HepG2 (cell line): ENCODE results near the gene EI24. TPM values are rescaled to one million over a fixed set of nuclear protein-coding genes. Genes with fewer than 3 reads are reported as not detected.

Source experiments
- AFF4 ChIP-seq: sonication (generic); formaldehyde crosslinking; IDR thresholded peaks from 2 replicates; pipeline ENCODE4 v1.4.0; 2020; ENCODE audit warnings: missing genetic modification reagents
- BORCS8-MEF2B ChIP-seq: sonication (generic); formaldehyde crosslinking; IDR thresholded peaks from 2 replicates; pipeline ENCODE4 v1.8.0; 2022; ENCODE audit warnings: mild to moderate bottlenecking, missing genetic modification reagents
- ERF ChIP-seq: IDR thresholded peaks from 2 replicates; pipeline ENCODE4 v1.6.1; 2018; ENCODE audit warnings: missing biosample characterization, missing genetic modification reagents
- GATA4 ChIP-seq: sonication (generic); IDR thresholded peaks from 2 replicates; pipeline ENCODE4 v1.6.1; 2016; ENCODE audit warnings: antibody characterized with exemption, low read depth, borderline replicate concordance
- HHEX ChIP-seq: IDR thresholded peaks from 2 replicates; pipeline ENCODE4 v1.6.1; 2016; ENCODE audit warnings: control low read depth
- HOXA7 ChIP-seq: sonication (generic); formaldehyde crosslinking; IDR thresholded peaks from 2 replicates; pipeline ENCODE4 v1.8.1; 2022; ENCODE audit warnings: mild to moderate bottlenecking, missing genetic modification reagents, moderate library complexity
- MAF1 ChIP-seq: sonication (generic); formaldehyde crosslinking; IDR thresholded peaks from 2 replicates; pipeline ENCODE4 v1.5.0; 2020; ENCODE audit warnings: missing genetic modification reagents, borderline replicate concordance
- MTF1 ChIP-seq: sonication (generic); formaldehyde crosslinking; IDR thresholded peaks from 2 replicates; pipeline ENCODE4 v1.5.0; 2020; ENCODE audit warnings: missing genetic modification reagents
- SRSF4 ChIP-seq: fragments of 200-400 bp; formaldehyde crosslinking; IDR thresholded peaks from one replicate; pipeline ENCODE4 v1.6.1; 2018; ENCODE audit warnings: mild to moderate bottlenecking, low read depth, low read length, moderate library complexity; ENCODE audit not compliant: poor library complexity, severe bottlenecking
- TMF1 ChIP-seq: sonication (generic); formaldehyde crosslinking; IDR thresholded peaks from 2 replicates; pipeline ENCODE4 v1.8.1; 2022; ENCODE audit warnings: low read depth, missing genetic modification reagents
- ZNF10 ChIP-seq: sonication (generic); formaldehyde crosslinking; IDR thresholded peaks from 2 replicates; pipeline ENCODE4 v1.4.0; 2020; ENCODE audit warnings: mild to moderate bottlenecking, low read depth, missing genetic modification reagents, borderline replicate concordance
- ZNF12 ChIP-seq: sonication (generic); formaldehyde crosslinking; IDR thresholded peaks from 2 replicates; pipeline ENCODE4 v1.5.0; 2020; ENCODE audit warnings: missing genetic modification reagents
- ZNF234 ChIP-seq: sonication (generic); formaldehyde crosslinking; conservative IDR thresholded peaks from 2 replicates; pipeline ENCODE4 v1.5.1; 2020; ENCODE audit warnings: mild to moderate bottlenecking, missing genetic modification reagents
- ZNF33A ChIP-seq: sonication (generic); formaldehyde crosslinking; IDR thresholded peaks from 2 replicates; pipeline ENCODE4 v1.5.1; 2020; ENCODE audit warnings: missing genetic modification reagents, mild to moderate bottlenecking, moderate library complexity, borderline replicate concordance
- ZNF383 ChIP-seq: sonication (generic); formaldehyde crosslinking; IDR thresholded peaks from 2 replicates; pipeline ENCODE4 v1.4.0; 2020; ENCODE audit warnings: missing genetic modification reagents, mild to moderate bottlenecking, borderline replicate concordance
- ZNF44 ChIP-seq: sonication (generic); formaldehyde crosslinking; IDR thresholded peaks from 2 replicates; pipeline ENCODE4 v1.5.1; 2020; ENCODE audit warnings: mild to moderate bottlenecking, missing genetic modification reagents
- ZNF614 ChIP-seq: IDR thresholded peaks from 2 replicates; pipeline ENCODE4 v1.6.1; 2018; ENCODE audit warnings: missing biosample characterization, missing genetic modification reagents, inconsistent platforms, borderline replicate concordance
- ZNF619 ChIP-seq: sonication (generic); formaldehyde crosslinking; IDR thresholded peaks from 2 replicates; pipeline ENCODE4 v1.4.0; 2020; ENCODE audit warnings: mild to moderate bottlenecking, missing genetic modification reagents
- ZNF720 ChIP-seq: sonication (generic); formaldehyde crosslinking; IDR thresholded peaks from 2 replicates; pipeline ENCODE4 v1.4.0; 2020; ENCODE audit warnings: missing genetic modification reagents
- polyA plus RNA-seq, 8 experiments: library from polyadenylated mRNA; depleted of rRNA in 3 of 8; stranded (reverse) in 7 of 8; unstranded in 1 of 8; fragments of >200 nt; fragmentation: Illumina TruSeq in 4 of 8; extraction: Trizol in 4 of 8; gene quantifications; 2 replicates each; pipeline versions ENCODE4 v1.2.1 to v1.2.3, GENCODE V29; 2011 to 2016; ENCODE audit warnings: low read depth in 4 of 8, missing spikeins in 1 of 8, mixed read lengths in 1 of 8; ENCODE audit not compliant: insufficient read depth in 1 of 8
- total RNA-seq, 5 experiments: library from RNA; depleted of rRNA; stranded (reverse); fragments of >200 nt; fragmentation: Illumina TruSeq; extraction: Trizol; gene quantifications; 2 replicates each; pipeline ENCODE4 v1.2.3, GENCODE V29; 2016; ENCODE audit warnings: low read depth in 1 of 5
- TF ChIP-seq, protein P1 (sequence below): sonication (generic); formaldehyde crosslinking; IDR thresholded peaks from 2 replicates; pipeline ENCODE4 v1.4.0; 2020; ENCODE audit warnings: missing genetic modification reagents, borderline replicate concordance

Gene EI24
- total and polyA plus RNA-seq, 2 of the 13 experiments (the other 11 are each of a cell fraction or from before 2014, with no cell fraction given), result 84.7 to 126 TPM

GRCh38 chr11:125625630-125626287 is 56.5 kb downstream of the EI24 start (continued):
- TF ChIP-seq, protein P1, sequence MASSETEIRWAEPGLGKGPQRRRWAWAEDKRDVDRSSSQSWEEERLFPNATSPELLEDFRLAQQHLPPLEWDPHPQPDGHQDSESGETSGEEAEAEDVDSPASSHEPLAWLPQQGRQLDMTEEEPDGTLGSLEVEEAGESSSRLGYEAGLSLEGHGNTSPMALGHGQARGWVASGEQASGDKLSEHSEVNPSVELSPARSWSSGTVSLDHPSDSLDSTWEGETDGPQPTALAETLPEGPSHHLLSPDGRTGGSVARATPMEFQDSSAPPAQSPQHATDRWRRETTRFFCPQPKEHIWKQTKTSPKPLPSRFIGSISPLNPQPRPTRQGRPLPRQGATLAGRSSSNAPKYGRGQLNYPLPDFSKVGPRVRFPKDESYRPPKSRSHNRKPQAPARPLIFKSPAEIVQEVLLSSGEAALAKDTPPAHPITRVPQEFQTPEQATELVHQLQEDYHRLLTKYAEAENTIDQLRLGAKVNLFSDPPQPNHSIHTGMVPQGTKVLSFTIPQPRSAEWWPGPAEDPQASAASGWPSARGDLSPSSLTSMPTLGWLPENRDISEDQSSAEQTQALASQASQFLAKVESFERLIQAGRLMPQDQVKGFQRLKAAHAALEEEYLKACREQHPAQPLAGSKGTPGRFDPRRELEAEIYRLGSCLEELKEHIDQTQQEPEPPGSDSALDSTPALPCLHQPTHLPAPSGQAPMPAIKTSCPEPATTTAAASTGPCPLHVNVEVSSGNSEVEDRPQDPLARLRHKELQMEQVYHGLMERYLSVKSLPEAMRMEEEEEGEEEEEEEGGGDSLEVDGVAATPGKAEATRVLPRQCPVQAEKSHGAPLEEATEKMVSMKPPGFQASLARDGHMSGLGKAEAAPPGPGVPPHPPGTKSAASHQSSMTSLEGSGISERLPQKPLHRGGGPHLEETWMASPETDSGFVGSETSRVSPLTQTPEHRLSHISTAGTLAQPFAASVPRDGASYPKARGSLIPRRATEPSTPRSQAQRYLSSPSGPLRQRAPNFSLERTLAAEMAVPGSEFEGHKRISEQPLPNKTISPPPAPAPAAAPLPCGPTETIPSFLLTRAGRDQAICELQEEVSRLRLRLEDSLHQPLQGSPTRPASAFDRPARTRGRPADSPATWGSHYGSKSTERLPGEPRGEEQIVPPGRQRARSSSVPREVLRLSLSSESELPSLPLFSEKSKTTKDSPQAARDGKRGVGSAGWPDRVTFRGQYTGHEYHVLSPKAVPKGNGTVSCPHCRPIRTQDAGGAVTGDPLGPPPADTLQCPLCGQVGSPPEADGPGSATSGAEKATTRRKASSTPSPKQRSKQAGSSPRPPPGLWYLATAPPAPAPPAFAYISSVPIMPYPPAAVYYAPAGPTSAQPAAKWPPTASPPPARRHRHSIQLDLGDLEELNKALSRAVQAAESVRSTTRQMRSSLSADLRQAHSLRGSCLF (CRISPR knock-in tag), result peak; percentile 94; the same call in 1 of the 2 replicates
- TF ChIP-seq GATA4, result no peak
- no peak for TF ChIP-seq ZNF720
- TF ChIP-seq TMF1 (CRISPR knock-in tag), result peak; percentile 76; the same call in 1 of the 2 replicates
- peak; percentile 92 for TF ChIP-seq BORCS8-MEF2B (CRISPR knock-in tag)
- TF ChIP-seq HHEX (CRISPR knock-in tag), result no peak
- no peak for TF ChIP-seq MTF1 (CRISPR knock-in tag)
- 0 out of 2 replicates have a peak, but pooled peaks have one; percentile 23 for TF ChIP-seq ZNF619 (CRISPR knock-in tag)
- peak; percentile 80; the same call in 1 of the 2 replicates for TF ChIP-seq ZNF44 (CRISPR knock-in tag)
- 0 out of 2 replicates have a peak, but pooled peaks have one; percentile 85 for TF ChIP-seq HOXA7 (CRISPR knock-in tag)
- TF ChIP-seq ZNF383 (CRISPR knock-in tag), result peak; percentile 62; the same call in 1 of the 2 replicates
- peak; percentile 82; the same call in 1 of the 2 replicates for TF ChIP-seq ZNF234
- TF ChIP-seq ZNF12 (CRISPR knock-in tag), result peak; percentile 51; the same call in 1 of the 2 replicates
- TF ChIP-seq SRSF4, result no peak
- peak; percentile 92 for TF ChIP-seq ERF (CRISPR knock-in tag)
- TF ChIP-seq ZNF614 (CRISPR knock-in tag), result peak; percentile 66; the same call in 1 of the 2 replicates
- TF ChIP-seq ZNF10 (CRISPR knock-in tag), result no peak
- no peak for TF ChIP-seq ZNF33A
- 0 out of 2 replicates have a peak, but pooled peaks have one; percentile 30 for TF ChIP-seq MAF1
- no peak for TF ChIP-seq AFF4
